GM12892 (cell line): Measurements from ENCODE around the gene NECAB2.

Source experiments
- DNase-seq: peaks from one replicate; pipeline ENCODE4 v3.0.0; 2011; ENCODE audit not compliant: insufficient read length
- FAIRE-seq: peaks from 2 replicates; lab custom pipeline; 2011; peaks lifted over from hg19 to GRCh38; lab: Jason Lieb, UNC
- POLR2A ChIP-seq: IDR thresholded peaks from 2 replicates; pipeline ENCODE4 v1.6.1; 2011; ENCODE audit warnings: low read depth, low read length, control low read depth
- POLR2AphosphoS5 ChIP-seq: IDR thresholded peaks from 2 replicates; pipeline ENCODE4 v1.6.1; 2011; ENCODE audit warnings: low read depth, low read length, control low read depth
- TAF1 ChIP-seq: IDR thresholded peaks from 2 replicates; pipeline ENCODE4 v1.6.1; 2011; ENCODE audit warnings: low read depth, mild to moderate bottlenecking, control low read depth, low read length, borderline replicate concordance

NECAB2 gene

GRCh38 chr16:83931556-83931955 is 36.5 kb upstream of the NECAB2 start:
- DNase-seq, result no peak
- FAIRE-seq, result no peak
- TF ChIP-seq POLR2A (no peak), POLR2AphosphoS5 (no peak), TAF1 (no peak)

GRCh38 chr16:83932304-83932703 is 35.7 kb upstream of the NECAB2 start:
- no peak for FAIRE-seq
- TF ChIP-seq TAF1 (no peak), POLR2AphosphoS5 (no peak), POLR2A (no peak)
- DNase-seq, result no peak

GRCh38 chr16:83932955-83933673 is 34.9 kb upstream of the NECAB2 start:
- no peak for TF ChIP-seq POLR2A
- TF ChIP-seq TAF1, result no peak
- no peak for TF ChIP-seq POLR2AphosphoS5
- DNase-seq, result no peak
- FAIRE-seq, result no peak

GRCh38 chr16:83933885-83934683 is 34.0 kb upstream of the NECAB2 start:
- DNase-seq (no peak), FAIRE-seq (no peak)
- TF ChIP-seq POLR2AphosphoS5 (no peak), POLR2A (no peak), TAF1 (no peak)

- FAIRE-seq, result no peak
Measured at GRCh38 chr16:83934684-83934977, 33.4 kb upstream of the NECAB2 start.

GRCh38 chr16:83935005-83935857 is 32.8 kb upstream of the NECAB2 start:
- no peak for FAIRE-seq
- DNase-seq, result no peak
- no peak for TF ChIP-seq TAF1

More at GRCh38 chr16:83934684-83934977, 33.4 kb upstream of the NECAB2 start:
- no peak for TF ChIP-seq POLR2AphosphoS5
- TF ChIP-seq POLR2A, result no peak
- DNase-seq, result no peak

- no peak for FAIRE-seq
- TF ChIP-seq POLR2AphosphoS5 (no peak), POLR2A (no peak), TAF1 (no peak)
- DNase-seq, result no peak
Measured at GRCh38 chr16:83935858-83936255, 32.2 kb upstream of the NECAB2 start.

GRCh38 chr16:83936581-83937165 is 31.4 kb upstream of the NECAB2 start:
- no peak for TF ChIP-seq TAF1
- no peak for TF ChIP-seq POLR2A
- no peak for TF ChIP-seq POLR2AphosphoS5
- no peak for FAIRE-seq
- no peak for DNase-seq

- DNase-seq (no peak), FAIRE-seq (no peak)
- no peak for TF ChIP-seq POLR2A
- no peak for TF ChIP-seq POLR2AphosphoS5
- TF ChIP-seq TAF1, result no peak
Measured at GRCh38 chr16:83937267-83937666, 30.8 kb upstream of the NECAB2 start.

- DNase-seq, result no peak
- no peak for FAIRE-seq
- TF ChIP-seq POLR2AphosphoS5, result no peak
- TF ChIP-seq POLR2A, result no peak
- no peak for TF ChIP-seq TAF1
Measured at GRCh38 chr16:83937922-83938885, 29.8 kb upstream of the NECAB2 start.

- DNase-seq (no peak), FAIRE-seq (no peak)
- TF ChIP-seq TAF1 (no peak), POLR2AphosphoS5 (no peak), POLR2A (no peak)
Measured at GRCh38 chr16:83939266-83939855, 28.7 kb upstream of the NECAB2 start.
